Brain pericyte (primary cell): Measurements from ENCODE around the gene ADCY10.

ENCODE experiments used
- DNase-seq: peaks from one replicate; pipeline ENCODE4 v3.0.0-alpha.2; 2012; ENCODE audit warnings: low read depth, low spot score

ADCY10 gene

GRCh38 chr1:167777269-167777650 lies 136.7 kb downstream of the ADCY10 start:
- no peak for DNase-seq

DNA sequence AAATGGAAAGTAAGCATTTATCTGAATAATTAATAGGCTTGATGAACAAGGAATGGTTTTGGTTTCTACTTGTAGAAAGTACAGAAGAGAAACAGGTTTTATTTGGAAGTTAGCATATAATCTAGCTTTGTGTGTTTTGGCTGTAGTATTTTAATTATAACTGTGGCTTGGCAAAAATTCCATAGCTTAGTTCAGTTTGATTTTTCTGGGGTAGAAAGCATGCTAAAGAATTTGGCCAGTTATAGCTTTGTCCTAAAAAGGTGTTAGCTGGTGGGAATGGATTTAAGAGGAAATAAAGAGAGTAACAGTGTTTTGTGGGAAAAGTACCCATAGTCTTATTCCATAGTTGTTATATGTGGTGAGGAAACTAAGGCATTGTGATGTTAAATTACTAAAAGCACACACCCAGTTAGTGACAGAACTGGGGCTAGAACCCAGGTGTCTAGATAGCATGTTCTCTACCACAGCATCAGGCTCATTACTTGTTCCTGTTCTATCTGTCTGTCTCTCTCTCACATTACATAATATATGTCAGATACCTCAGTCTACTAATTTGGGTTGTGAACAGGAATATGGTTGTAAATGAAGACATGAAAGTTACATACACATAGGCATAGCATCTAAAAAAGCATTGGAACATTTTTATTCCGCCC lies 137.2 kb downstream of the ADCY10 start:
- DNase-seq, result no peak

DNA sequence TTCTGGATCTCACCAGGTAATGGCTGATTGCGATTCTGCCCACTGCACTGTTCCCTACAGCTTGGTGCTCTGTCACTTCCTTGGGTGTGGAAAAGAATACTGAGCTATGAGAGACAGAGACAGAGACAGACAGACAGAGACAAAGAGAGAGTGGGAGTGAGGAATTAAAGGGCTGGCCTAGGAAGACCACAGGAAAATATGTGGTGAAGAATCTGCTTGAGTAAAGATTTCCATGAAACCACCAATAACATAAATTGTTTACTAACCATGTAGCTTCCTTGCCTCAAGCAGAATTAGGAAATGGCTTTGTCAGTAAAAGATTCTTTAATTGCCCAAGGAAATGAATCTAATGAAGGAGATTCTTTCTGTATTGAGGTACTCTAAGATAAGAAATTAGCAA lies 137.8 kb downstream of the ADCY10 start:
- DNase-seq, result no peak

- DNase-seq, result no peak
These were observed 138.8 kb downstream of the ADCY10 start for GRCh38 chr1:167775178-167775577.

DNA sequence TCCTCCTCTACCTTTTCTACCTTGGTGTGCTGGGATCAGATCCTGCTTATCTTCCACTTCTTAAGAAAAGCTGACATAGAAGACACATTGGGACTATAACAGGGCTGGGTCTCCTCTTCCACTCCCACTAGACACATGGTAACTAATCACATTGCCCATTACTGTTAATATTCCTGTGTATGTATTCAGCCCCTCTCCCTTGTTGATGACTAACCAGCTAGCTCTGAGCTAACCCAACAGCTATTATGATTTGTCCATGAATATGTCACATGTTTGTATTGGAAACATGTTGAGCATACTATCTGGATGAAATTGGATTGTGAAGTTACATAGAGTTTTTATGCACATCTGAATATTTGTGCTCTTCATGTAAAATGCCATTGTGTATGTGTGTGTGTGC lies 139.2 kb downstream of the ADCY10 start:
- no peak for DNase-seq

GRCh38 chr1:167773516-167773915 lies 140.4 kb downstream of the ADCY10 start:
- DNase-seq, result no peak

- no peak for DNase-seq
These were observed 141.5 kb downstream of the ADCY10 start for GRCh38 chr1:167772436-167772835.

GRCh38 chr1:167770127-167770526 lies 143.8 kb downstream of the ADCY10 start:
- DNase-seq, result no peak

DNA sequence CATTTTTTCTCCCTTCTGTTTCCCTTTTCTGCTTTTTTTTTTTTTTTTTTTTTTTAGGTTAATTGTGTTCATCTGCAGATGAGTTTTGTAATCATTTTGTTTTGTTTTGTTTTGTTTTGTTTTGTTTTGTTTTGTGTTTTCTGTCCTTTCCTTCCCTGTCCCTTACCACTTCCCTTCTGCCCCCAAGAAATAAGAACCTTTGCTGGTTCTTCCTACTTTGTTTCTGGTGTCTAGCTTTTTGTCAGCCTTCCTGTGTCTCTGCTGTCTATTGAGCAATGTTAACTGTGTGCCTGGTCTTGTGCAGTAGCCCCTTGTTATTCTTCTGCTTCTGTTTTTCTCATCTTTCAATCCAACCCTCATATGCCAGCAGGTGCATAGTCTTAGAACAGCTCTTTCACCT lies 146.2 kb downstream of the ADCY10 start:
- DNase-seq, result no peak

DNA sequence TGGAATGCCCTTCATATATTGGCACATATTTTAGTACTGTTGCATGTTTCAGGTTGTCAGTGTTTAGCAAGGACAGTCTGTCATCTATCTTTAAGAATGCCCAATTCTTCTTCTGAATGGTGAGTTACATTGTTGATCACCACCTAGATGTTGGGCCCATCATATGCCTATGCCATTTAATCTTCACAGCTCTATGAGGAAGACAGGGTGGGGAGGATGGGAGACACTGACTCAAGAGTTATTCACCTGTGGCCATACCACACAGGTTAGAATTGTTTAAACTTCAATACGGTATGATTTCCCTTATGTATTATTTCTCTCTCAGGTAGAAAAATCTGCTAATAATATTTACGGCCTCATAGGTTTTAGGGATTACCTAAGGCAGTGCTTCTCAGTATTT lies 147.4 kb downstream of the ADCY10 start:
- no peak for DNase-seq

- no peak for DNase-seq
These were observed 148.4 kb downstream of the ADCY10 start for GRCh38 chr1:167765496-167765895.

DNA sequence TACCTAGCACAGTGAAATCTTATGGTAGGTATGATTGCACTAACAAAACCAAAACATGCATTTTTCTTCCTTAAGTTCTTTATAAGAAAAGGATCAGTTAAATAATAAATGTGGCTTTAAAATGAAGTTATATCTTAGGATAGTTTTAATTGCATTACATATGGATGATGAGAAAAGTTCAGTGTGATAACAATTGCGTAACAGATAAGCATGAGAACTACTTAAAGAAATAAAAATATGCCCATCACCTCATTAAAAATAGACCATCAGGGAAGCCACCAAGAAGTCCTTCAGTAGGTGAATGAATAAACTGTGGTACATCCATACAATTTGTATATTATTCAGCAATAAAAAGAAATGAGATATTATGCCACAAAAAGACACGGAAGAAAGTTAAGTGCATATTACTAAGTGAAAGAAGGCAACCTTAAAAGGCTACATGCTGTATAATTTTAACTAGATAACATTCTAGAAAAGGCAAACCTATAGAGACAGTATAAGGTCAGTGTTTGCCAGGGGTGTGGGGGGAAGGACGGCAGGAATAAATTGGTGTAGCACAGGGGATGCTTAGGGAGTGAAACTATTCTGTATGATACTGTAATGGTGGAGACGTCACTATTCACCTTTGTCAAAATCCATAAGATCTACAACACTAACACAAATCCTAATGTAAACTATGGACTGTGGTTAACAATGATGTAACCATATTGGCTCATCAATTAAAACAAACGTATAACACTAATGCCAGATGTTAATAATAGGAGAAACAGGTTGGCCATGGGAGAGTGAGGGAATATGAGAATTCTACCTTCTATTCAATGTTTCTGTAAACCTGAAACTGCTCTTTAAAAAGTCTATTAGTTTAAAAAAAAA lies 149.2 kb downstream of the ADCY10 start:
- no peak for DNase-seq

DNA sequence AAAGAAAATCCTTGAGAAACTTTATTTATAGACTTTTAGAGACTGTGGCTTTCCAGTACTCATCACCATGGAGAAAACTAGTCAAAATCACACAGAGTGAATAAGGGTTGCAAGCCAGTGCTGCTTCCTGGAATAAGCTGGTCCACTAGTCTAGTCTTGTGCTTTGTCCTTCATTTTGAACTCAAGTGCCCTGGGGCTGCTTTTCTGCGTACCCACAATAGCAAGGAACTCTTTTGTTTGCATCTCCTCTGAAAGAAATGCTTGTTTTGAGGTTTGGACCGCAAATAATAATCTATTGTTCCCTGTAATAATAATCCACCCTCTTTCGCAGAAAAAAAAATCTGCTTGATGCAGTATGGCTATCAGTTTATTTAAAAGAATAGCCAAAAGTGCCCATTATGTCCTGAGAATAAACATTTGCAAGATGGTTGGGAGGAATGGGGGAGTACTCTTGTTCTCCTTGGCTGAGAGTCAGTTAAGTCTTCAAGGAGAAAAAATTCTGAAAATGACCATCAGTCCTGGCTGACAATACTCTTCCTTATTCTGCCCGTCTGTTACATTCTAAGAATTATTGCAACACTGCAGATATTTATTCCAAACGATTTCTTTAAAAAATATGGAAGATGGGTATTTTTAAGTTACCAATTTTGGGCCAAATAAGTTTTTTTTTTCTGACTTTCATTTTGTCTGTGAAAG lies 150.3 kb downstream of the ADCY10 start:
- no peak for DNase-seq

DNA sequence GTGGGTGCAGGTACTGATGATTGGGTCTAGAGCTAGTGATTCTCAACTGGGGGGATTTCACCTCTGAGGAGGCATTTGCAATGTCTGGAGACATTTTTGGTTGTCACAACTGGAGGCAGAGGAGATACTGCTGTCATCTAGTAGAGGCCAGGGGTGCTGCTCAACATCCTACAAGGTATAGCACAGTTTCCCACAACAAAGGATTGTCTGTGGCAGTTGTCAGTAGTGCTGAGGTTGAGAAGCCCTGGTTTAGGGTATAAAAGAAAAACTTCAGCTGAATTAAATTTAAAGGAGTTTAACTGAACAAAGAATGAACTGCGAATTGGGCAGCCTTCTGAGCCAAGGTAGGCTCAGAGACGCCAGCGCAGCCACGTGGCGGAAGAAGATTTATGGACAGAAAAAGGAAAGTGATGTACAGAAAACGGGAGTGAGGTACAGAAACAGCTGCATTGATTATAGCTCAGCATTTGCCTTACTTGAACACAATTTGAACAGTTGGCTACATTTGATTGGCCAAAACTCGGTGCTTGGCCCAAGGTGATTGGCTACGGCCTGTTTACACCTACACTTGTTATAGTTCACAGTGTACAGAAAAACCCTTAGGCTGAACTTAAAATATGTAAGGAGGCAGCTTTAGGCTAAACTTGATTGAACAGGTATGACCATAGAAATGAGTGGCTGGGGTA lies 151.7 kb downstream of the ADCY10 start:
- DNase-seq, result no peak

DNA sequence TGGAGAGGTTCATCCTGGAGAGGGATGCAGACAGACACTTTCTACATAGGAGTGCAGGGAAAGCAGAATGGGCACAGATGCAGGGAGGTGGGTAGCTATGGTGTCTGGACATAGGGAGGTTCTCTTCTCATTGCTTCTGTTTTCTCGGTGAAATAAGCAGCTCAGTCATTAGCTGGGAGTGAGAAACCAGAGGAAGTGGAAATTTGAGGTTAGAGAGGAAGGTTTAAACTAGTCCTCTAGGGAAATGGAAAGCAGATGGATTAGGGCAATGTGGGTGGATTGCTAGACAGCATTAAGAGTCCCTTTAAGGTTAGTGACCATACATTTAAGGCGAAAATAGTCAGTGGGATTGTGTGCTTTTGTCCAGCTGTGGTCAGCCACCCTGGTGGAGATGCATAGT lies 152.5 kb downstream of the ADCY10 start:
- DNase-seq, result no peak
